Uterine smooth muscle cell (primary cell): ENCODE data around the gene TRIM37. TPM values are rescaled to one million over a fixed set of nuclear protein-coding genes. Genes with fewer than 3 reads are reported as not detected.

Source experiments
- total RNA-seq: library from RNA; depleted of rRNA; stranded (reverse); fragments of >200 nt; gene quantifications from 2 replicates; pipeline ENCODE4 v1.2.3, GENCODE V29; 2014

Gene TRIM37
- 33.9 and 41.5 TPM in 2 replicates for total RNA-seq

GRCh38 chr17:59106463-59107305 lies at the start of gene TRIM37:
Gene TRIM37 (minus strand): TSS chr17:59106880. CDS start chr17:59106461, 419 bp downstream.

GRCh38 chr17:59155439-59156177 lies 48.9 kb upstream of the TRIM37 start, which contains the start of gene PRR11:
Gene PRR11 (plus strand): TSS chr17:59155746. CDS start chr17:59169753, 14,007 bp downstream.

GRCh38 chr17:59154721-59155438 lies 48.2 kb upstream of the TRIM37 start, which contains the start of gene SKA2:
Gene SKA2 (minus strand): TSS chr17:59155186. CDS start chr17:59155163, 23 bp downstream.

Other genes with a start within 250 kb of the TRIM37 start
- gene SKA2, start 48.3 kb upstream of the TRIM37 start, total RNA-seq = 56.6 and 109 TPM in 2 replicates
- 9.2 and 21.9 TPM in 2 replicates for gene PRR11, start 48.9 kb upstream of the TRIM37 start, total RNA-seq
- gene SMG8, start 103.2 kb upstream of the TRIM37 start, total RNA-seq = 20.3 and 20.6 TPM in 2 replicates
- gene GDPD1, start 113.6 kb upstream of the TRIM37 start, total RNA-seq = 1.7 and 2.2 TPM in 2 replicates
- gene YPEL2, start 224.8 kb upstream of the TRIM37 start, total RNA-seq = 4.1 and 8.6 TPM in 2 replicates